Transverse colon (tissue), 4 donors: ENCODE results near the gene CREB3. TPM values are rescaled to one million over a fixed set of nuclear protein-coding genes. Genes with fewer than 3 reads are reported as not detected.
A peak's percentile ranks its signal among the peaks of the same experiment; 100 is the strongest.

Source experiments
- DNase-seq: peaks from one replicate; pipeline ENCODE4 v3.0.0-alpha.2; 2019
- H3K27ac ChIP-seq, 4 donors: fragments of 200-600 bp; sonication (generic); 2 replicates each; pipeline ENCODE4 v1.5.1; 2016 to 2018; ENCODE audit warnings: inconsistent platforms in 4 of 4
- H3K27me3 ChIP-seq: fragments of 200-600 bp; sonication (generic); 2 replicates; pipeline ENCODE4 v1.5.1; 2017; ENCODE audit warnings: inconsistent platforms
- H3K36me3 ChIP-seq, 4 donors: fragments of 200-600 bp; sonication (generic); 2 replicates each; pipeline ENCODE4 v1.5.1; 2017 to 2019; ENCODE audit warnings: inconsistent platforms in 4 of 4
- H3K4me1 ChIP-seq, 4 donors: fragments of 200-600 bp; sonication (generic); 2 replicates each; pipeline ENCODE4 v1.5.1; 2017 to 2020; ENCODE audit warnings: inconsistent platforms in 4 of 4
- H3K4me3 ChIP-seq, 4 donors: fragments of 200-600 bp; sonication (generic); 1 replicate in 1 of 4; 2 replicates in 3 of 4; pipeline versions ENCODE4 v1.5.1 to v1.6.1; 2017 to 2019; ENCODE audit warnings: inconsistent platforms in 4 of 4
- H3K9me3 ChIP-seq, 2 donors: fragments of 200-600 bp; sonication (generic); 2 replicates each; pipeline ENCODE4 v1.5.1; 2017 to 2019; ENCODE audit warnings: inconsistent platforms in 2 of 2
- EP300 ChIP-seq: sonication (generic); formaldehyde crosslinking; IDR thresholded peaks from one replicate; pipeline ENCODE4 v1.6.1; 2017; ENCODE audit warnings: antibody characterized with exemption, low read depth
- POLR2A ChIP-seq: fragments of 450-650 bp; IDR thresholded peaks from one replicate; pipeline ENCODE4 v1.6.1; 2016; ENCODE audit warnings: antibody characterized with exemption, mild to moderate bottlenecking, moderate library complexity
- POLR2AphosphoS5 ChIP-seq, 3 donors: sonication (generic); formaldehyde crosslinking; IDR thresholded peaks; one replicate each; pipeline ENCODE4 v1.6.1; 2016; ENCODE audit warnings: antibody characterized with exemption in 3 of 3
- WGBS, 2 donors: methylation state at CpG; one replicate each; pipeline ENCODE4 v1.1.5; 2018; ENCODE audit warnings: low coverage in 1 of 2; 5-methylcytosine and 5-hydroxymethylcytosine counted together
- in situ Hi-C, 4 donors: fragments of 200-750 bp; cut with MboI; loops; one replicate each; pipeline versions ENCODE4 v1.15.0 to v1.15.1; 2017; ENCODE audit warnings: low sequenced_read_pairs in 3 of 4, low pct_ligation_motif_present in 1 of 4, low pct_unique_long_range_greater_than_20kb in 1 of 4
- intact Hi-C: fragments of 100-400 bp; cut with DNase I; formaldehyde crosslinking; loops from one replicate; pipeline ENCODE4 v1.15.1; 2023; ENCODE audit warnings: low total_unique reads
- total RNA-seq, 4 donors: library from RNA; depleted of rRNA; stranded (reverse); fragments of >200 nt; gene quantifications; one replicate each; pipeline ENCODE4 v1.1.0, GENCODE V29; 2016
- TF ChIP-seq, protein P1 (sequence below), 5 experiments: fragments of 200-600 bp in 3 of 5; fragments of 450-650 bp in 2 of 5; sonication (generic) in 3 of 5; IDR thresholded peaks; 1 replicate in 2 of 5; 2 replicates in 3 of 5; pipeline ENCODE4 v1.5.1; 2016 to 2017; ENCODE audit warnings: antibody characterized with exemption in 5 of 5, inconsistent platforms in 3 of 5, mild to moderate bottlenecking in 2 of 5, moderate library complexity in 1 of 5

The CREB3 gene
- total RNA-seq, 4 donors from 2014 or later: 22.4 to 69.7 (median 45.5) TPM

DNA sequence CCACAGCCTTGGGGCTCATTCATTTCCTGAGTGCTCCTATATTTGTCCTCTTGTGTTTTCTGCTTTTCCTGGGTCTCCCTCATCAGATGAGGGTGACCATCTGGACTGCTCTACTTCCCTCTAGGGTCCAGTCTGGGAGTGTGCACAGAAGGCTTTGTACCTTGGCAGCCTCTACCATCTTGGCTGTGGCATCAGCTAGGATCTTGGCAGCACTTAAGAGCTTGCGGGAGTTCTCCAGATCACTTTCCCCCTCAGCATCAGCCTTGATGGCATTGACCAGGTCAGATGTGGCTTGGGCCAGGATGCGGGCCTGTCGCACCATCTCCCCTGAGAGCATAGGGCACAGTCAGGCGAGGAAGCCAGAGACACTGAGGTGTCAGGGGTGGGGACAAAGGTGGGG is 16.2 kb upstream of the CREB3 start:
- no peak for DNase-seq
- Histone ChIP-seq H3K27me3 (no peaks in the 10 kb centered on the region), H3K4me3 (no peak overlapping the region), H3K9me3 (no peaks in the 10 kb centered on the region), H3K27ac (no peak overlapping the region), H3K4me1 (no peaks in the 10 kb centered on the region), H3K36me3 (peaks cover 1 to 98% (median 52%) of the 10 kb centered on the region in 4 donors)
- intact Hi-C loops: no loop called here
- TF ChIP-seq EP300: no peak
- TF ChIP-seq POLR2AphosphoS5 (IDR thresholded peaks at IDR 0.05): peak in 1 of 3 donors; percentile 22
- no peak for TF ChIP-seq POLR2A
- in situ Hi-C loops: no loop called here
- WGBS, 2 donors: 90% methylated on average over 4 of the region's 4 CpGs; no CpG with 5 or more reads in 1 of the 2 donors

DNA sequence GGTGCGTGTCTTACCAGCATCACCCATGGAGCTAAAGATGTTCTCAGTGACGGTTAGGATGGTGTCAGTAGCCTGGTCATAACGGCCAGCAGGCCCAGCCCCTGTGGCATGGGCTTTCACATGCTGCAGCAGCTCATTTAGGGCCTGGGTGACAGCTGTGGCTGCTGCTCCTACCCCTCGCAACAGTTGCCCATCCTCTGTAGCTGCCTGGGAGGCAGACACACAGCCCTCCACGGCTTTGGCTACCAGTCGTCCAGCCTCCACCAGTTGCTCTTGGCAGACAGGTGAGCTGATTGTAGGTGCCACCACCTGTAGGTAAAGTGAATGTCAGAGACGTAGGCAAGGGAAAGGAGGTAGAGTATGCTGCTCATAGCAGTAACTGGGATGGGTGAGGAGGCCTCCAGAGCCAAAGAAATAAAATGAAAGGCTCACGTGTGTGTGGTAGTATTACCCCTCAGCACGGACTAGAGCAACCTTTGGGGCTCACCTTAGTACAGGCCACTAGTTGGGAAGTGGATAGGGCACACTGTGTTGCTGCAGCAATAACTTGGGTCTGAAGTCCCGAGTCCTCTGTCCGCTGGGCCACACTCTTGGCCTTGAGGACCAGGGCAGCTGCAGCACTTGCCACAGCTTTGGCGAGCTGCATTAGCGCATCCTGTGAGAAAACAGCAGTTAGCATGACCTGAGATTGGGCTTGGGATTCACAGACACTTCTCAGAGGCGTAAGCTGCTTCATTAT is 15.2 kb upstream of the CREB3 start:
- 89 to 100% methylated on average over 1 to 14 of the region's 14 CpGs for WGBS, 2 donors
- no peak for TF ChIP-seq EP300
- no peak for TF ChIP-seq POLR2A
- TF ChIP-seq, protein P1, sequence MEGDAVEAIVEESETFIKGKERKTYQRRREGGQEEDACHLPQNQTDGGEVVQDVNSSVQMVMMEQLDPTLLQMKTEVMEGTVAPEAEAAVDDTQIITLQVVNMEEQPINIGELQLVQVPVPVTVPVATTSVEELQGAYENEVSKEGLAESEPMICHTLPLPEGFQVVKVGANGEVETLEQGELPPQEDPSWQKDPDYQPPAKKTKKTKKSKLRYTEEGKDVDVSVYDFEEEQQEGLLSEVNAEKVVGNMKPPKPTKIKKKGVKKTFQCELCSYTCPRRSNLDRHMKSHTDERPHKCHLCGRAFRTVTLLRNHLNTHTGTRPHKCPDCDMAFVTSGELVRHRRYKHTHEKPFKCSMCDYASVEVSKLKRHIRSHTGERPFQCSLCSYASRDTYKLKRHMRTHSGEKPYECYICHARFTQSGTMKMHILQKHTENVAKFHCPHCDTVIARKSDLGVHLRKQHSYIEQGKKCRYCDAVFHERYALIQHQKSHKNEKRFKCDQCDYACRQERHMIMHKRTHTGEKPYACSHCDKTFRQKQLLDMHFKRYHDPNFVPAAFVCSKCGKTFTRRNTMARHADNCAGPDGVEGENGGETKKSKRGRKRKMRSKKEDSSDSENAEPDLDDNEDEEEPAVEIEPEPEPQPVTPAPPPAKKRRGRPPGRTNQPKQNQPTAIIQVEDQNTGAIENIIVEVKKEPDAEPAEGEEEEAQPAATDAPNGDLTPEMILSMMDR (IDR thresholded peaks at IDR 0.05): no peak
- no peak for TF ChIP-seq POLR2AphosphoS5 (IDR thresholded peaks at IDR 0.05)
- in situ Hi-C loops (no loop called here), intact Hi-C loops (no loop called here)
- Histone ChIP-seq H3K4me1 (no peaks in the 10 kb centered on the region), H3K27me3 (no peaks in the 10 kb centered on the region), H3K9me3 (no peaks in the 10 kb centered on the region), H3K4me3 (no peak overlapping the region), H3K36me3 (peaks cover 2 to 98% (median 52%) of the 10 kb centered on the region in 4 donors), H3K27ac (no peak overlapping the region)
- DNase-seq: no peak

DNA sequence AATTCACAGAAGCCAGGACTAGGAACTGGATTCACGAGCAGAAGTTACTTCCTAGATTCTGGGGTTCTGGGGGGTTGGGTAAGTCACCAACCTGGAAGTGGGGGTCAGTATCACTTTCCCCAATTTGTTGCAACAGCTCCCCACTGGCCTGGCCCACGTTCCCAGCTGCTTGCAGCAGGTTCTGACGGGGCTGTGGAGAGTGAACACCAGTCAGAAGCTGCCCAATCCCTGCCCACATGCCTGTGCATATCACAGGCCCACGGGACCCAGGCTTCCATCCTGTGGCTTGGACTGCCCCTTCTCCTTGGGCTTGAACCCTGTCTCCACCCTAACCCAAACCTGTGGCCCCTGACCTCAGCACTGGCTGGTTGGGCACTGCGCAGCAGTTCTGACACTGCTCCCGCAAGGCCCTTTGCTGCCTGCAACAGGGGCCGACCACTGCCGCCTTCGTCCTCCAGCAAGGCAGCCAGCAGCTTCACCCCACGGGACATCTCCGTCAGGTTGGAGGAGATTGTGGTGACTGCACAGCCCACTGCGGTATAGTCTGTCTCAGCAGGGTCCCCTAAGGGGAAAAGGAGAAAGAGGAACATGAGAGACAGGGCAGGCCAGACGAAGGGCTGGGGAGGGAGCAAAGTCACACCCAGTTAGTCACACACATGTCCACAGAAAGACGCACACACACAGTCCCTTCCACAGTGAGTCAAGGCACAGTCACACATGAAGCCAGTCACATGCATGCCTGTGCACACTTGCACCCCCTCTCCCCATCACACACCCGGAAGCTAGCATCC is 13.6 kb upstream of the CREB3 start:
- DNase-seq: no peak
- intact Hi-C loops (no loop called here), in situ Hi-C loops (no loop called here)
- Histone ChIP-seq H3K4me1 (no peaks in the 10 kb centered on the region), H3K4me3 (no peak overlapping the region), H3K27me3 (no peaks in the 10 kb centered on the region), H3K27ac (no peak overlapping the region), H3K9me3 (no peaks in the 10 kb centered on the region), H3K36me3 (peaks cover 2 to 96% (median 53%) of the 10 kb centered on the region in 4 donors)
- TF ChIP-seq POLR2AphosphoS5 (IDR thresholded peaks at IDR 0.05) (peak in 1 of 3 donors; percentile 8), EP300 (no peak)
- WGBS, 2 donors: 81% methylated on average over 14 of the region's 15 CpGs; no CpG with 5 or more reads in 1 of the 2 donors

DNA sequence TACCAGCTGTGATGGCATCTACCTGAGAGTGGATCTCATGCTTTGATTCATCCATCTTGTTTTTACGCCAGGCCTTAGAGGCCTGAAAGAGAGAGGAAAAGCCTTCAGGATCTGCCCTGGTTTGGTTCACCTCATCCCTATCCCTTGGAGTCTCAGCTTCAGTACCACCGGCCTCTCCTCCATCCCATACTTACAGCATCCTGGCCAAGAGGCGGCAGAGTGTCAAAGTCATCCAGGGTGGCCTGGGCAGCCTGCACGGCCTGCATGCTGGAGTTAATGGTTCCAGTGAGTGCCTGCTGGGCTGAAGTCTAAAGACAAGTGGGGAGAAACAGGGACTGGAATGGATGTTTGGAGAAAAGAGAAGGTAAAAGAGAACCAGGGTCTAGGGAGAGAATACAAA is 12.9 kb upstream of the CREB3 start:
- in situ Hi-C loops (no loop called here), intact Hi-C loops (no loop called here)
- H3K4me3 ChIP-seq: no peak overlapping the region
- no peaks in the 10 kb centered on the region for H3K4me1 ChIP-seq
- H3K27me3 ChIP-seq: no peaks in the 10 kb centered on the region
- TF ChIP-seq, protein P1 (IDR thresholded peaks at IDR 0.05): no peak
- TF ChIP-seq EP300 (no peak), POLR2A (no peak), POLR2AphosphoS5 (IDR thresholded peaks at IDR 0.05) (no peak)
- H3K27ac ChIP-seq: no peak overlapping the region
- DNase-seq: no peak
- 90 to 100% methylated on average over 4 of the region's 4 CpGs for WGBS, 2 donors
- H3K9me3 ChIP-seq: no peaks in the 10 kb centered on the region
- H3K36me3 ChIP-seq: peaks cover 2 to 96% (median 53%) of the 10 kb centered on the region in 4 donors

DNA sequence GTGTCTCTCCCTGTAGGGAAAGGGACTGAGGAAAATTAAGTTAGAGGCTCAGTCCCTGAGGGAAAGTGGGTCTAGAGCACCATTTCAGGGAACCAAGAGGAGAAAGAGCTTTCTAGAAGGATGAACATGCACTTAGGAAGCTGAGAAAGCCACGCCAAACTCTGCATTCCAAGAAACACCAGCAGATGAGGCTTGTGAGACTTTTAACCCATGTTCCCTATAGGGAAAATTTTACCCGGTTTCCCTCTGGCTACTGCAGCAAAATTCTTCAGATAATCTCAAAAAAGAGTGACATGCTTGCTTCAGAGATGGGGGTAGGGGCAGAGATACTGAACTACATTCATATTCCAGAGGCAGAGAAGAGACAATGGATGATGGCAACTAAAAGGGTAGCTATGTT is 9.0 kb upstream of the CREB3 start:
- no peak for DNase-seq
- H3K4me3 ChIP-seq: no peak overlapping the region
- peaks cover 2 to 68% (median 36%) of the 10 kb centered on the region in 4 donors for H3K36me3 ChIP-seq
- in situ Hi-C loops: no loop called here
- no peaks in the 10 kb centered on the region for H3K27me3 ChIP-seq
- WGBS, 2 donors: 83 to 95% methylated on average over 2 of the region's 2 CpGs
- intact Hi-C loops: no loop called here
- no peaks in the 10 kb centered on the region for H3K9me3 ChIP-seq
- H3K27ac ChIP-seq: no peak overlapping the region
- H3K4me1 ChIP-seq: peaks cover 20 to 29% (median 25%) of the 10 kb centered on the region in 4 donors
- TF ChIP-seq, protein P1 (IDR thresholded peaks at IDR 0.05): no peak
- no peak for TF ChIP-seq EP300
- TF ChIP-seq POLR2AphosphoS5 (IDR thresholded peaks at IDR 0.05): no peak
- no peak for TF ChIP-seq POLR2A
